ENCODE measurements around the gene HPSE2.
A peak's percentile ranks its signal among the peaks of the same experiment; 100 is the strongest.

Gene HPSE2

DNA sequence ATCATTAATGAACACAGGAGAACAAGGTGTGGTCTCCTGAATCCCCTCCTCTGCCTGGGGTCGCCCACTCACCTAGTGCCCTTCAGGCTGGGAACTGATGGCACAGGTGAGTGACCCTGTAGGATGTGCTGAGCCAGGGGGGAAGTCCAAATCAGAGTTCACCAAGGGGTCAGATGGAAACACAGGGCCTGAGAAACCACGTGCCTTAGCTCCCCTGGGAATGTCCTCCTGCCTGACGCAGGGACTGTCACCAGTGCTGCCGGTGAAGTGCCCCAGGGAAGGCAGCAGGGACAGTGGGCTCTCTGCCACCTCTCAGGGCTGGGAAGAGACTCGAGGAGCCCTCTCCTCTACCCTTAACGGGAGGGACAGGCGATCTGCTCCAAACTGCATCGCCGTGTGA is 814.9 kb downstream of the HPSE2 start:
- no peak overlapping the region for H3K9ac ChIP-seq (ENCODE audit: insufficient read length)
- H3K36me3 ChIP-seq (ENCODE audit: insufficient read depth, low read length) = no peaks in the 10 kb centered on the region
- no peaks in the 10 kb centered on the region for H3K9me3 ChIP-seq (ENCODE audit: low read depth, low read length)
- no peak for DNase-seq (ENCODE audit: low read depth, low spot score)
- no peak overlapping the region for H3K27ac ChIP-seq
- TF ChIP-seq FOXP2 (optimal IDR thresholded peaks at IDR 0.05; ENCODE audit: control extremely low read depth, extremely low read length, insufficient read depth) (no peak), EZH2 (IDR thresholded peaks at IDR 0.05) (no peak), POLR2AphosphoS5 (IDR thresholded peaks at IDR 0.05; ENCODE audit: borderline replicate concordance, low read depth, low read length) (no peak)
- no peak overlapping the region for H3K4me3 ChIP-seq

DNA sequence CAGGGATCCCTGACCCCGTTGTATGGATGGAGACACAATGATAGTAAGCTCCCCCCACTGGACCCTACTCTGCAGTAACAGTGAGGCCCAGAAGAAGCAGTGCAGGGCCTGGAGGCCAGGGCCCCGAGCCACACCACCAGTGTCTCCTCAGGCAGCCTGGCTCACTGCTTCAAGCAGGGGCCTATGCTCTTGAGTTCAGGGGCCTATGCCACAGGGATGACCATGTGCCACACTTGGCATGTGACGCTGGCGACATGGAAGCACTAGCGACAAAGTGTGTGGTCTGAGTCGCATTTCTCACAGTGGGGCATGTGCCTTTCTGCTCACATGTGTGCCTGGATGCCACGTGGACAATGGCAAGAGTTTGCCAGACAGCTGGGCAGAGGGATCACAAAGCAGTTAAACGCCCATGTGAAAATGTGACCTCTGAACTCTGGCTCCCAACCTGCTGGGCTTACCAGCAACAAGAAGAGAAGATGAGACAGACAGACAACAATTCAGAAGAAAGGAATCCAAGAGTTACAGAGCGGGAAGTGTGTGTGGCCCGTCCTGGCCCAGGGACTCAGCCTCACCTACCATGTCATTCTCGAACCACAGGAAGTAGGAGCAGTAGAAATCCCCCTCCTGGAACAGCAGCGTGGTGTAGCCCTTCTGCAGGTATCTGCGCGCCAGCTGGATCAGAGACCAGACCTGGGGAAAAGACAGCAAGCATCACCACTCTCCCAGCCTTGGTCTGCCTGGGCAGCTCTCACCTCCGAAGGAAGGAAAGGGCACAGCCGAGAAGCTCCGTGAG is 816.0 kb downstream of the HPSE2 start:
- no peak overlapping the region for H3K4me3 ChIP-seq
- TF ChIP-seq POLR2AphosphoS5 (IDR thresholded peaks at IDR 0.05; ENCODE audit: borderline replicate concordance, low read depth, low read length) (no peak), EZH2 (IDR thresholded peaks at IDR 0.05) (no peak), FOXP2 (optimal IDR thresholded peaks at IDR 0.05; ENCODE audit: control extremely low read depth, extremely low read length, insufficient read depth) (no peak)
- H3K27ac ChIP-seq = no peak overlapping the region
- no peak for DNase-seq (ENCODE audit: low read depth, low spot score)
- no peaks in the 10 kb centered on the region for H3K9me3 ChIP-seq (ENCODE audit: low read depth, low read length)
- H3K36me3 ChIP-seq (ENCODE audit: insufficient read depth, low read length) = no peaks in the 10 kb centered on the region
- H3K9ac ChIP-seq (ENCODE audit: insufficient read length) = no peak overlapping the region

DNA sequence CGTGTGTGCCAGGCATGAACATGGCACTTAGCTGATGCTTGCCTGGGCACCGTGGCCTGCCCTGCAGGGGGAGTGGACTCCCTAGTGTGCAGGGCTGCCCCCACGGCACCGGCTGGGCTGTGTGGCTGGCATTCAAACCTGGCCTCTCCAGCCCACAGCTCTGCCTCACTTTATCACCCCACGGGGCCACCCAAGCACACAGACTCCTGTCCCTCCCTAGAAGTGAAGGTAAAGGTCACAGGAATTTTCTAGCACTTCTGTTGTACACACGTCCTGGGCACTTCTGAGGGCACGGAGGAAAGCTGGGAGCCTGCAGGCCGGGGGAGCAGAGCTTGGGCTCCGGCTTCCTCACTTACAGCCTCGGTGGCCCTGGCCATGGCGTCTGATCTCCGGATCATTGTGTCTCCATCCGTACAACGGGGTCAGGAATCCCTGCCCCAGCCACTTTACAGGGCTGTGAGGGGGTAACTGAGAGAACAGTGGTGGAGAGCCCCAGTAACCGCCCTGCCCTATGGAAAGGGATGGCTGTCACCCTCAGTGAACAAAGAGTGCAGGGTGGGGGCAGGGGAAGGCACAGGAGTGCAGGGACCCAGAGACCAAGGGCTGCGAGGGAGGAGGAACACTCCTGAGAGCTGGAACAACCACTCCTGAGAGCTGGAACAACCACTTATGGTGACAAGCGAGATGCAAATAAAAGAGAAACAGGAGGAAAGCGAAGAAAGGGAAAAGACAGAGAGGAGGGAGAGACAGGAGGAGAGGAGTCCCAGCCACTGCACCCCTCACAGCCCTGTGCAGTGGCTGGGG is 816.8 kb downstream of the HPSE2 start:
- Histone ChIP-seq H3K4me3 (no peak overlapping the region), H3K9ac (ENCODE audit: insufficient read length) (no peak overlapping the region), H3K36me3 (ENCODE audit: insufficient read depth, low read length) (no peaks in the 10 kb centered on the region), H3K9me3 (ENCODE audit: low read depth, low read length) (no peaks in the 10 kb centered on the region), H3K27ac (no peak overlapping the region)
- no peak for DNase-seq (ENCODE audit: low read depth, low spot score)
- TF ChIP-seq POLR2AphosphoS5 (IDR thresholded peaks at IDR 0.05; ENCODE audit: borderline replicate concordance, low read depth, low read length) (no peak), EZH2 (IDR thresholded peaks at IDR 0.05) (no peak), FOXP2 (optimal IDR thresholded peaks at IDR 0.05; ENCODE audit: control extremely low read depth, extremely low read length, insufficient read depth) (no peak)

DNA sequence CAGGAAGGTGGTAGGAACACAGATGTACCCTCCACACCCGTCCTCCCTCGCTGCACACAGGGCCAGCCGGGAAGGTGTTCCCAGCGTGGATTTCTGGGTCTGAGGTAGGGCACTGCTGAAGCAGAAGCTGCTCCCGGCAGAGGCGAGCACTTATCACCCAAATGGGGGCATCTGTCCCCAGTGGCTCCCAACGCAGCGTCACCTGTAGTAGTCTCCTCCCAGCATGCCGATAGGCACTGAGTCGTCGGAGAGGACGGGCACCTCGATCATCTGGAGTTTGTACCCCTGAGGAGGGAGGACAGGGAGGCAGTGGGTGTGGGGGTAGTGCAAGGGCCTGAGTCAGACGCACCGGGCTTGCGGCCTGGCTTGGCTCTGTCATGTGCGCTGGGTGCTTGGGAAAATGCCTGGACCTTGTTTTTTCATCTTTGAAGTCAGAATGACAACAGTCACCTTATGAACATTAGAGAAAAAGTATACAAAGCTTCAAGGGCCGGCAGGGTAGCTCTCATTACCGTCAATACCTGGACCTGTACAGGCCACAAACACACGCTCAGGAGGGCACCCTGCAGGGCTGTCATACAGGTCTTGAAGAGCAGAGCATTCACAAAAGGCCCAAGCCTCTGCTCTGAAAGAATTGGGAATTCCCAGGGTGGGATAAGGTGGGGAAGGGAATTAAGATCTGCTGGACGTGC is 817.5 kb downstream of the HPSE2 start:
- no peak overlapping the region for H3K9ac ChIP-seq (ENCODE audit: insufficient read length)
- H3K36me3 ChIP-seq (ENCODE audit: insufficient read depth, low read length) = no peaks in the 10 kb centered on the region
- H3K9me3 ChIP-seq (ENCODE audit: low read depth, low read length) = no peaks in the 10 kb centered on the region
- no peak for TF ChIP-seq FOXP2 (optimal IDR thresholded peaks at IDR 0.05; ENCODE audit: control extremely low read depth, extremely low read length, insufficient read depth)
- TF ChIP-seq EZH2 (IDR thresholded peaks at IDR 0.05) = no peak
- TF ChIP-seq POLR2AphosphoS5 (IDR thresholded peaks at IDR 0.05; ENCODE audit: borderline replicate concordance, low read depth, low read length) = no peak
- H3K4me3 ChIP-seq = no peak overlapping the region
- no peak overlapping the region for H3K27ac ChIP-seq
- no peak for DNase-seq (ENCODE audit: low read depth, low spot score)

DNA sequence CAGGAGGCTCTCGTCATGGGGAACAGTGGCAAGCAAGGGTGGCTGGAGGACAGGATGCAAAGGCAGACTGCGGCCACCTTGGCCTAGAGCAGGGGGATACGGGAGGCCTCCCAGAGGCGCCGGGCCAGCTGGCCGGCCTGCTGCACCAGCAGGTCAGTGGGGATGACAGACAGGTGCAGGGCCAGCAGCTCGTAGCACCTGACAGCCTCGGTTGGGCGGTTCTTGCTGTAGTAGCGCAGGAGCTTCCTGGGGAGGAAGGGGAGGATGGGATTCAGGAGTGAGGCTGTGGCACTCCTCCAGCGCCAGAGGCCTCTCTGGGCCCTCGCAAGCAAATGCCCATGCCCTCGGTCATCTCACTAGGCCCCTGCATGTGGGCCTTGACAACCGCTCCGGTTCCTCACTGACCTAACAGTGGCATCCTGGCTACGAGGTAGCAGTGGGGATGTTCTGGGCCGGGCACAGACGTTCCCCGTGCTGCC is 818.1 kb downstream of the HPSE2 start:
- Histone ChIP-seq H3K36me3 (ENCODE audit: insufficient read depth, low read length) (no peaks in the 10 kb centered on the region), H3K27ac (no peak overlapping the region), H3K4me3 (no peak overlapping the region), H3K9ac (ENCODE audit: insufficient read length) (no peak overlapping the region), H3K9me3 (ENCODE audit: low read depth, low read length) (no peaks in the 10 kb centered on the region)
- DNase-seq (ENCODE audit: low read depth, low spot score) = no peak
- TF ChIP-seq FOXP2 (optimal IDR thresholded peaks at IDR 0.05; ENCODE audit: control extremely low read depth, extremely low read length, insufficient read depth) = no peak
- no peak for TF ChIP-seq EZH2 (IDR thresholded peaks at IDR 0.05)
- TF ChIP-seq POLR2AphosphoS5 (IDR thresholded peaks at IDR 0.05; ENCODE audit: borderline replicate concordance, low read depth, low read length) = no peak

DNA sequence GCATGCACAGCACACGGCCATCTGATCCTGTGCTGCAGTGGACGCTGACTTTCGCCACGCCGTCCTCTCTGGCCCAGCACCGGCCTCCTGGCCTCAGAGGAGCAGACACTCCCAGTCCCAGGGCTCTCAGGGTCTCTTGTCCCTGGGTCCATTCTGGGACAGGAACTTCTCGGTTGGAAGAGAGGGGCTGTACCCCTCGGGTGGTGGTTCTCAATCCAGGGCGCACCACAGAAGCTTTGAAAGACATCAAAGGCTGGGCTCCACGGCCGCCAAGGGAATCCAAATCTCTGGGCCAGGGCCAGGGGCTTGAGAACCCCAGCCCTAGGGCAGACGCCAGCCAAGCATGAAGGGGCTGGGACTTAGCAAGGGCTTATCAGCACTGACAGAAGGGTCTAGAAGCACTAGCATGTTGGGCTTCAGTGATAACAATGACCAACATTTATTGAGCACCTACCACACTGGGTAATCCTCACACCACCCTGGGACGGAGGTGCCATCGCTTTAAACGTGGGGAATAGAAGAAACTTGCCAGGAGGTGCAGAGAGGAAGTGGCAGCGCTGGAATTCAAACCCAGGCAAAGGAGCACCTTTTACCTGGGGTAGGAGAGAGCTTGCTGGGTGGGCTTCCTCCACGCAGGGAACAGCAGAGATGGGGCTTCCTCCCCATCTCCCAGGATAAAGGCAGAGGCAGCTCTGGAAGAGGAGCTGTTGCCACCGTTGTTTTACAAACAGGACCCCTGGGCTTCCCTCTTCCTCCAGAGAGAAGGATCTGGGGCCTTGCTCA is 818.9 kb downstream of the HPSE2 start:
- Histone ChIP-seq H3K36me3 (ENCODE audit: insufficient read depth, low read length) (no peaks in the 10 kb centered on the region), H3K9me3 (ENCODE audit: low read depth, low read length) (no peaks in the 10 kb centered on the region), H3K27ac (no peak overlapping the region), H3K9ac (ENCODE audit: insufficient read length) (no peak overlapping the region), H3K4me3 (no peak overlapping the region)
- no peak for TF ChIP-seq EZH2 (IDR thresholded peaks at IDR 0.05)
- TF ChIP-seq POLR2AphosphoS5 (IDR thresholded peaks at IDR 0.05; ENCODE audit: borderline replicate concordance, low read depth, low read length) = no peak
- TF ChIP-seq FOXP2 (optimal IDR thresholded peaks at IDR 0.05; ENCODE audit: control extremely low read depth, extremely low read length, insufficient read depth) = no peak
- no peak for DNase-seq (ENCODE audit: low read depth, low spot score)

DNA sequence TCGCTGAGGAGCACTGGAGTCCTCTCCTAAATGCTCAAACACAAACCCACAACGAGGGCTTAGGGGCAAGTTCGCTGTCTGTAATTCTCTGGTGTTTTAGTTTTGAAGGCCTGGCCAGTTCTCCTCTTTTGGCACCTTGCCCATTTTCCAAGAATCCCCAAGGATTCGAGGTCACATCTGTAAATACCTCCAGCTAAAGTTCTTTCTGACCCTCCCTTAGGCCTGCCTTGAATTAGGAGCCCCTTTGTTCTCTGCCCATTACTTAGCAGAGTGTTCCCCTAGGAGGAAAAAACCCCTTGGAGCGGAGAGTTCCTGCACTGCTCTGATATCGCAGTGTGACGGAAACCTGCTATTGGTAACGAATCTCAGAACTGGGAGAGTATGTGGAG is 819.9 kb downstream of the HPSE2 start:
- H3K27ac ChIP-seq = 0 out of 2 replicates have a peak overlapping the region, but pooled peaks have one; percentile 25
- no peaks in the 10 kb centered on the region for H3K9me3 ChIP-seq (ENCODE audit: low read depth, low read length)
- no peak overlapping the region for H3K4me3 ChIP-seq
- H3K9ac ChIP-seq (ENCODE audit: insufficient read length) = no peak overlapping the region
- TF ChIP-seq EZH2 (IDR thresholded peaks at IDR 0.05) (no peak), FOXP2 (optimal IDR thresholded peaks at IDR 0.05; ENCODE audit: control extremely low read depth, extremely low read length, insufficient read depth) (no peak), POLR2AphosphoS5 (IDR thresholded peaks at IDR 0.05; ENCODE audit: borderline replicate concordance, low read depth, low read length) (no peak)
- DNase-seq (ENCODE audit: low read depth, low spot score) = no peak
- H3K36me3 ChIP-seq (ENCODE audit: insufficient read depth, low read length) = no peaks in the 10 kb centered on the region
